GM18520 (cell line): ENCODE measurements around the gene CLEC3B.
"Not testable (repeated sequence)": the region's sequence is repeated elsewhere in the genome, so short reads cannot be mapped to it uniquely, and the experiment has no call there.

Source experiments
- ATAC-seq: cut with Tn5 transposase; IDR thresholded peaks from one replicate; pipeline ENCODE4 v1.9.1; 2021; ENCODE audit not compliant: unreplicated experiment

The CLEC3B gene, protein sequence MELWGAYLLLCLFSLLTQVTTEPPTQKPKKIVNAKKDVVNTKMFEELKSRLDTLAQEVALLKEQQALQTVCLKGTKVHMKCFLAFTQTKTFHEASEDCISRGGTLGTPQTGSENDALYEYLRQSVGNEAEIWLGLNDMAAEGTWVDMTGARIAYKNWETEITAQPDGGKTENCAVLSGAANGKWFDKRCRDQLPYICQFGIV

DNA sequence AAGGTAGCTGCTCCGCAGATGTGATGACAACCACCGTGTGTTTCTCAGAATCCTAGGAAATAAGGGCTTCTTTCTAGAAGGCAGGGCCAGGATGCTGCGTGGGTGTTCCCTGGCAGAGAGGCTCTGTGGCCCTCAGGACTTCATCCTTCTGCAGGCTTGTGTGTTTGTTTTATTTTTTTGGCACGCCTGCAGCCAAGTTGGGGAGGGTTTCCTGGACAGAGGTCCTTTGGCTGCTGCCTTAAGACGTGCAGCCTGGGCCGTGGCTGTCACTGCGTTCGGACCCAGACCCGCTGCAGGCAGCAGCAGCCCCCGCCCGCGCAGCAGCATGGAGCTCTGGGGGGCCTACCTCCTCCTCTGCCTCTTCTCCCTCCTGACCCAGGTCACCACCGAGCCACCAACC lies at the start of gene CLEC3B:
Gene CLEC3B, plus strand, starts transcription at position 266 of the 400 bp plus-strand sequence. Its CDS starts 60 bp downstream, at position 326.
- no peak for ATAC-seq

DNA sequence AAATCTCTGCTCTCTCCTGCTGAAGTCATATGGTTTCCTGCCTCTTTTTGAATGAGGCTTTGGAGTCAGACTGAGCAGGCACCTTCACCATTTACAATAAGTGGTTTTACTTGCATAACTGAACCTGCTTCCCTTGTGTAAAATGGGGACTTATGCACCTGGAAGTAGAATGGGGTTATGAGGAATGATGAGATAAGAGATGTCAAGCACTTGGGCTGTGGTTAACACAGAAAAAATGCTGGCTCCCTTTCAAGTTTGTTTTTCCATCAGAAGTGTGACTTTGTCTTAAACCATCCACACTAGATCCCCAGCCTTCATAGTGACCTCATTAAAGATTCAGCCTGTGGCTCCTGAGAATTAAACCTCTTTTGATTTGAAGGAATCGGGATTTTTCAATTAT lies 44.9 kb upstream of the CLEC3B start:
- ATAC-seq = no peak

DNA sequence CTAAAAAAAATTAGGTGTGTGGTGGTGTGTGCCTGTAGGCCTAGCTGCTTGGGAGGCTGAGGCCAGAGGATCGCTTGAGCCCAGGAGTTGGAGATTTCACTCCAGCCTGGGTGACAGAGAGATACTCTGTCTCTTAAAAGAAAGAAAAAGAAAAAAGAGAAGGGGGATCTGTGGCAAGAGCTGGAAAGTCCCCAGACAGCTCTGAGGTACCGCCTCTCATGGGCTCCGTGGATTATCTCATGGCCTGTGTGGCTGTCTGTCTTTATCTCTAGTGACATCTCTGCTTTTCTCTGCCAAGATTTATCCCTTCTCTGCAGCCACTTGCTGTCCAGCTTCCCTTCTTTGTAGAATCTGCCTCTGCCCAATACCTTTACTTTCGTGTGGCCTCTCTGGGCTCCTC lies 44.4 kb upstream of the CLEC3B start:
- ATAC-seq = no peak

DNA sequence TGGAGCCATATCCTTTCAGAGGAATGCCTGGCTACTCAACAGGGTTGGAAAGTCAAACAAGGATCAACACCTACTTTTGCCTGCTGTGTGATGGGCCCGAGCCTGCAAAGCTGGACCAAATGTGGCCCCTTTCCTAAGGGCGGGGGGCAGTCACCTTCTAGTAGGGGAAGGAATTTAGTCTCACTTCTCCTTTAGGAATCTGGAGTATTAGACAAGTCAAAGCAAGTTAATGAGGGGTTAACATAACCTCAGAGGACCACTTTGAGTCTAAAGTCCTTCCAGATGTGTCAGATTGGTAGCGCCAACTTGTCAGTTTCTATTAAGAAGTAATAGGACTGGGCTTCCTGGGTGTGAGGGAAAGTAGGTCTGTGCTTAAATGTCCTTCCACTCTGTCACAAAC lies 43.3 kb upstream of the CLEC3B start:
- ATAC-seq = no peak

DNA sequence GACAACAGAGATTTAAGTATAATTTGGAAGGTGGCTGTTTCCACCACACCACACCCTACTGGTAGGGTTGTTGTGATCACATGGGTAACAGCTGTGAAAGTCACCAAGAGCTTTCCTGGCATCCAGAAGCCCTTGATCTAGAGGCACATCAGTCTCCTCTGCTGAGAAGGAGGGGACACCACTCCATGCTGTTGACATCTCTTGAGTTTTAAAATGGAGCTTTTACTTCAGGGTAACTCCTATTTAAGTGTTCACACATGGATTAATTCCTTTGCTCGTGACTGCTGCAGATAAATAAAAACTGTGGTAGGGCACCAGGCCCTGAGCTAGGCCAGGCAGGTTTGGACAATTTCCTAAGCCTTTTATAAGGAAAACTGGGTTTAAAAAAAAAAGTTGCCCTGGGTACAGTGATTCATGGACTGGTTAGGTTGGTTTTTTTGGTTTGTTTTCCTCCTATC lies 42.6 kb upstream of the CLEC3B start:
- no peak for ATAC-seq

DNA sequence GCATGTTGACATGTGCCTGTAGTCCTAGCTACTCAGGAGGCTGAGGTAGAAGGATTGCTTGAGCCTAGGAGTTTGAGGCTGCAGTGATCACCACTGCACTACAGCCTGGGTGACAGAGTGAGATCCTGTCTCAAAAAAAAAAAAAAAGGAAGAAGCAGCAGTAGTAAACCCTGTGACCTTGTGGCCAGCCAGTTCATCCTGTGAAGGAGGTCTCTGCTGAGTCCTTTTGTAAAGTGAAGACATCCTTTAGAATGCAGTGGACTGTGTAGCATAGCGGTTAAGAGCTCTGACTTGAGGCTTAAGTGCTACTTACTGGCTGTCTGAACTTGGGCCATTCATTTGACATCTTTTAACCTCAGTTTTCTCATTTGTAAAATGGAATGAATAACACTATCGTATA lies 41.8 kb upstream of the CLEC3B start:
- ATAC-seq = peak; percentile 42

DNA sequence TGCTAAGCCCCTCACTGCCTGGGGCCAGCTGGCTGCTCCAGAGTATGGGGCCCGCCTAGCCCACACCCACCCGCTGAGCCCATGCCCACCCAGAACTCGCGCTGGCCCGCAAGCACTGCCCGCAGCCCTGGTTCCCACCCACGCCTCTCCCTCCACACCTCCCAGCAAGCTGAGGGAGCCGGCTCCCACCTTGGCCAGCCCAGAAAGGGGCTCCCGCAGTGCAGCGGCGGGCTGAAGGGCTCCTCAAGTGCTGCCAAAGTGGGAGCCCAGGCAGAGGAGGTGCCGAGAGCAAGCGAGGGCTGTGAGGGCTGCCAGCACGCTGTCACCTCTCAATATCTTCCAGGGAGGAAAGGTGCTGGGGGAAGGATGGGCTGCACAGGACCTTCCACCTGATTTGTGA lies 39.8 kb upstream of the CLEC3B start:
- ATAC-seq = not testable (repeated sequence)

DNA sequence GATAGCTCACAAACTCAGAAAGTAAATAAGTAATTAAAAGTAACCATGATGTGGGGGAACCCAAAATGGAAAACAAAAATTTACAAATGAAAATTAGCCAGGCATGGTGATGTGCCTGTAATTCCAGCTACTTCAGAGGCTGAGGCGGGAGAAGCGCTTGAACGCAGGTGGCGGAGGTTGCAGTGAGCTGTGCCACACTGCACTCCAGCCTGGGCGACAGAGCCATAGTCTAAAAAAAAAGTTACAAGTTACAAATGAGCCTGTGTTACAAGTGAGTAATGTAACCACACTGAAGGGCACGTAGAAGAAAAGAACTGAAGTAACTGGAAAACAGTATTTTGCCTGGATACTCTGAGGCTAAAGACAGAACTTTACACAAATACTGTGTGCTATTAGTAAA lies 38.8 kb upstream of the CLEC3B start:
- no peak for ATAC-seq

DNA sequence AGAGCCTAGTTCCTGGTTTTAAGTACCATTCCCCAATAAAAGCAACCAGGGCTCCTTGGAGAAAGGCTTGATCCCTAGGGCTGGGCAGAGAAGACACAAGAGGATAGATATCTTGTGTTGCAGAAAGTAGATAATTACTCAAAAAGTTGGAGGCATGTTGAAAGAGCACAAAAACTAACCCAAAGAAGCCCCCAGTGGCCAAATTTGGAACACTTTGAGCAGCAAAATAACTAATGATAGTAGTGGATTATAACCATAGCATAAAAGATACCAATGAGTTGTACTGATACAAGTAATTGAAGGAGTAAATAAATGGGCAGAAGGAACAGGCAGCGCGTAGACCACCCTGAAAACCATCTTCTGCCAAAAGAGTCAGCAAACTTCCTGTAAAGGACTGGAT lies 38.0 kb upstream of the CLEC3B start:
- no peak for ATAC-seq

DNA sequence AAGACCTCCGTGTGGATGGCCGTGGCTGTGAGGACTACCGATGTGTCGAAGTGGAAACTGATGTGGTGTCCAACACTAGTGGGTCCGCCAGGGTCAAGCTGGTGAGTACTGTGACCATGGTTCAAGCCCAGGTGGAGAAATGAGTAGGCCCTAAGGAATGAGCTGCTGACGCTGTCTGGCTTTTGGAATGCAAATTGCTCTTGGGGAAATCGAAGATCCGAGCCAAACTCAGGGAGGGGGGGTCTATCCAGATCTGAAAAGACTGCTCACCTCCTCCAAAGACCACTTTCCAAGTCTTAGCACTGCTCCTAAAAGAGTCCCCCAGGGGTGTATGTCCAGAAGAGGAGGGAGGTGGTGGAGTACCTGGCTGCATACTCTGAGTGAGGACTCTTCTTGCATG lies 37.0 kb upstream of the CLEC3B start:
- ATAC-seq = no peak

DNA sequence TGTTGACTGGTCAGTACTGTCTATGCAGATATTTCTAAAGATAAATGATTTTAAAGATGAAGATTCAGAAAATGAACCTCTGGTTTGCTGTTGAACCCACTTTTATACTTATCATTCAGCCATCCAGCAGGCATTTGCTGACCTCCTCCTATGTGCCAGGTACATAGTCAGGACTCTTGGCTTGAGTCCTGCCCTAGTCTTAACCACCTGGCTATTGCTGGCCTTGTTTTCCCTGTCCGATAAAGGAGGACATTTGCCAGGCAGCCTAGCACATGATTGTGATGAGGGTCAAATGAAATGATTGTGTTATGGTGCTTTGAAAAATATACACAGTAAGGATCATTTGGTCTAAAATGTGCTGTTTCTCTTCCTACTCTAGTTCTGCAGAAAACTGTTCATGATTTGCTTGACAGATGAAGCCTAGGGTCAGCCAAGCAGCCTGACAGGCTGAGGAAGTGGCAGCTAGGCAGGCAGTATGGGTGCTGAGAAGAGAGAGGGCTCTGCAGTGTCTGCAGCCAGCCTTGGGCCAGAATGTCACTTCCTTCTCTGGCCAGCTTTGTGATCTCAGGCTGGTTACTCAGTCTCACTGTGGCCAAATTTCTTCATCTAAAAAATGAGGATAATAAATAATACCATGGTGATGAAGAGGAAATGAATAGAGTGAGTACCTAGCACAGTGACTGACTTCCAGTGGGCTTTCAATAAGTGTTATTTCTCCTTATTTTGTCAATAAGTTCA lies 36.3 kb upstream of the CLEC3B start:
- ATAC-seq = no peak

DNA sequence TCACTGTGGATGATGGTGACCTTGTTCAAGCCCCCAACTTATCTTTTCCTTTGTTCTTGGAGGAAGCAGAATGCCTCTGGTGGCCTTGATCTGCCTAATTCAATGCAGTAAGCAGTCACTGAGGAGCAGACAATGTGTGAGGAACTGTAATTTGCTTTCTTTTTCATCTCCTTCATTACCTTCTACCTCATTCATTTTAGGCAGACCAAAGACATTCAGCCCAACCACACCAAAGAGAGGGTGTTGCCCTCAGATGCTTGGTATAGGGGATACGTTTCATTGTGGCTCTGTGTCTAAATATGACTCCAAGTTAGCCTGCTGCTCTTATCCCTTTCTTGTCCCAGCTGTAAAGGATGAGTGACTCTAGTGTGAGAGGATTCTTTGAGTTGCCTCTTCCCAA lies 34.8 kb upstream of the CLEC3B start:
- ATAC-seq = no peak

DNA sequence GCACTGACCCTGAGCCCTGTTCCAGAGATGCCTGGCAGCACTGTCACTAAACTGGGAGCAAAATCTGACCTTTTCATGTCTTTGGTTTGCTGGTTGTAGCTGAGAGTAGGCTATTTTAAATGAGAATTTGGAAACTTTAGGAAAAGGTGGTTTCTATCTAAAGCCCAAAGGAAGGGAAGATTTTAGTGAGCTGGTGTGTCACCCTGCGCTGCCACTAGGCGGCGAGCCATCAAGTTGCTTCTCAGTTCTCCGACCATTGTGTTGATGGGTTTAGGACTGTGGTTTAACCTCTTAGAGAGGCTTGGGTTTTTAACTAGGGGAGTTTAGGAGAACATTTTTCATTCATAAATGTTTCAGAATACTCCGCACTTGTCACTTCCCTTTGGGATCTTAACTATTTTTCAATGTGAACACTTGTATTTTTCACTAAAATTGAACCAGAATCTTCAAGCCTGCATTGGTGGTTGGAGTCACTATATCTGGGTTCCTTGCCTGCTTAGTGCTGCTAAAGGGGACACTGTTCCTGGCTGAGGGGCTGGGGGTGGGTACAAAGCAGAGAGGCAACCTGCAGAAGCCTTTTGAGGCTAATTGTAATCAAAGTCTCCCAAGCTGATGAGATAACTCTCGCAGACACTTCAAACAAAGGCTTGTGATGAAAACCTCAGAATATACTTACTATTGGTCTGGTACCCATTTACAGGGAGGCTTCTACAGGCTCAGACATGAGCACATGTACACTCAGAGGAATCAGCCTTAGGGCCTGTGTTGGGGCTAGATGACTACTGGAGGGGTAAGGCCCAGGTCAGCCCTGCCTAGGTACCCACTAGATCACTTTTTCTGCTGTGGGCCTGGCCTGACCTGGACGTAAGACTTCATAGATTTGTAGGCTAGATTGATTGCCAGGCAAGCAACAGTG lies 33.3 kb upstream of the CLEC3B start:
- no peak for ATAC-seq

DNA sequence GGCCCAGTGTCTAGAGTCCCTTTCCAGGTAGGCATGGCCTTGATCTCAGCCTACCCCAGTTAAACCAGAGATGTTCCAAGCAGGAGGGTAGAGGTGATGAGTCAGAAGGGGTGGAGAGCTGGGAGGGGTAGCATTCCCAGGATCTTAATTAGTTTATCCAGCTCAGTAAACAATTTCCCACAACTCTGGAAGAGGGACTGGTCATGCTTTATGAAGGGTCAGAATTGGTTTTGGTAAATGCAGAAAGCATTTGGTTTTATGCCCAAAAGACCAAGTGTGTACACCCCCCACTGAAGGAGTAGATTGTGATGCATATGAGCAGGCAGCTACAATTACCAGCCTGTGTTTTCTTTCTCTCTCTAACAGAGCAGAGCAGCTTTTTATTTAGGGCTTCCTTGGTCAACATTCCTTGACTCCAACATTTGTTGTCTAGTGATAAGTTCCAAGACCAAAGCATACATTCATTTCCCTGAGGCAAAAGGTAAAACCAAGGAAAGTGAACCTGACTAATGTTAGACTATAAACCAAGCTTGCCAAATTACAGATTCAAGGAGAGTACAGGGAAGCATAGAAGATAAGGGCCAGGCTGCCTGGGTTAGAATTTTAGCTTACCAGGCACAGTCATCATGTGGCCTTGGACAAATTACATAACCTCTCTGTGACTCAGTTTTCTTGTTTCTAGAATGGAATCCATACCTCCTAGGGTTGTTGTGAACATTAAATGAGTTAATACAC lies 32.5 kb upstream of the CLEC3B start:
- ATAC-seq = no peak

DNA sequence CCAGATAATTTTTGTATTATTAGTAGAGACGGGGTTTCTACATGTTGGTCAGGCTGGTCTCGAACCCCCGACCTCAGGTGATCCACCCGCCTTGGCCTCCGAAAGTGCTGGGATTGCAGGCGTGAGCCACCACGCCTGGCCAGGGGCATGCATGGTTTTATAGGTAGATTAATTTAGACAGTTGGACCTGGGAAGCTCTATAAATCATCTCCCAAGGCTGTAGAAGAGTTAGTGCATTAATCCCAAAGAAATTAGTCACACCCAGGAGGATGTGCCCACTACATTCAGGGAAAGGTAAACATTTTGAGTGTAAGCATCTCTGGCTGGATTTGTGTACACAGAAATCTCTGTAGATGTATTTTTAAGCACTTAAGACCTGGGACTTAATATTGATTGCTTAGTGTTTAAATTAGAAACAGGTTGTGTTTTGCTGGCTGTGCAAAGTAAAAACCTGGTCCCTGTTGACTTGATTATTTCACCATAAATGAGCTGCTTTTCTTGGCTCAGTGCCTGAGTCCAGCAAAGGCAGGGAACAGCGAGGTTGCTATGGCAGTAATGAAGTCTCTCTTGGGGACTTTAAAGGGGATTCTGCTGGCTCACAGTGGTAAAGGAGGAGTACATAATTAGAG lies 30.8 kb upstream of the CLEC3B start:
- ATAC-seq = no peak

DNA sequence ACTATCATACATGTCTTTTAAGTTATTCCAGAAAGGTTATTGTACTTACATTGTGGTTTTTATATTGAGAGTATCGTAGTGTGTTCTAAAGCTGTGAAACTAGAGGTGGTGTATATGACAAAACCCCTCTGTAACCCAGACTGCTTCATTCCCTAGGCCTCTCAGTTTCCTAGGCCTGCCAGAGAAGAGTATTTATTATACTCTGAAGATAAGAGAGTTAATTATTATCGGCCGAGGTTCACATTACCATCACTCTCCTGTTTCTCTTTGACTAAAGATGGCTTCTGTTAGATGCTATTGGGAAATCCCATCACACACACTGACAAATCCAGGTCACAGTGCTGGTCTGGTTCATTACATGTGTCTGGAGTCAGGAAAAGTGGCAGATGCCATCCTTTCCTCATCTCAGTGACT lies 29.5 kb upstream of the CLEC3B start:
- ATAC-seq = no peak

DNA sequence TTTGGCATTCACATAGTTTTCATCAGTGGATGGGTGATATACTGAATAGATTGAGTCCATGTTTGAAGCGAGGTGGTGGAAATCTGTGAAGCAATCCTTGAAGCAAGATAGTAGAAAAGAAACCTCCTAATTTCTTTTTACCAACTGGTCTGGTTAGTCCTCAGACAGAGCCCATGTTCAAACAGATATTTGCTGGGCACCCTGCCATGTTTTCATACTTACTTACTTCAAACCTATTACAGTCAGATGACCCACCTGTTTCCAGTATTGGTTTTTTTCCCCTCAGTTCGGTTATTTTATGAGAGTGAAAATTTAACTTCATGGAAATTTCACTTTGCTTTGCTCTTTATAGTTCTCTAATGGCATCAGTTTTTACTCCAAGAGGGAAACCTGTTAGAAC lies 26.3 kb upstream of the CLEC3B start:
- no peak for ATAC-seq

DNA sequence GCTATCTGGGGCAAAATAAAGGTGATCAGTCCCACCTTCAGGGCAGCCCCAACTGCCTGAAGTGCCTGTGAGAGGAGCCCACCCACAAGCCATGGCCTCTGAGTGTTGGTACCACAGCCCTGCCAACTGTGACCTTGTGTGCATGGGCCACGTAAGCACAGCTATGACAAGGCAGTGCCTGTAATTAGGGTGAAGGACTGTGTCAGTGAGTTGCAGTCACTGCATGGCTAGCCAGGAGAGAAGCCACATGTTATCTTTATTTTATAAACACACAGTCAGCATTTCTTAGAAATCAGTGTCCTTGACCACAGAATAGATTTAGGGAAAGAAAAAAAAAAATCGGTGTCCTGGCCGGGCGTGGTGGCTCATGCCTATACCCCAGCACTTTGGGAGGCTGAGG lies 25.3 kb upstream of the CLEC3B start:
- ATAC-seq = no peak

DNA sequence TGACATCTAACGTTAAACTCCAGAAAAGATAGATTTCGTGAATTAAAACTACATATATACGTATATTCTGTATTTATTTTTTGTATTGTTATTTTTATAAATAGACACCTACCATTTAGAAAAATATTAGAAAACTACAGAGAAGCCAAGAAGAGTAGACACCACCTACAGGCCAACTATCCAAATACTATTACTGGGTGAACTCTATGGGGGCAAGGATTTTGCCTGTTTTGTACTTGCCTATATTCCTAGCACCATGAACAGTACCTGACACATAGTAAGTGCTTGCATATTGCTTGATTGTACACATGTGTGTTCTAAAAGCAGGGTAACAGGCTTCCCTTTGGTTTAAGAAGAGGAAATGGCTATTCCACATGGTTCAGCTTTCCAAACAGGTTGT lies 24.4 kb upstream of the CLEC3B start:
- ATAC-seq = no peak

DNA sequence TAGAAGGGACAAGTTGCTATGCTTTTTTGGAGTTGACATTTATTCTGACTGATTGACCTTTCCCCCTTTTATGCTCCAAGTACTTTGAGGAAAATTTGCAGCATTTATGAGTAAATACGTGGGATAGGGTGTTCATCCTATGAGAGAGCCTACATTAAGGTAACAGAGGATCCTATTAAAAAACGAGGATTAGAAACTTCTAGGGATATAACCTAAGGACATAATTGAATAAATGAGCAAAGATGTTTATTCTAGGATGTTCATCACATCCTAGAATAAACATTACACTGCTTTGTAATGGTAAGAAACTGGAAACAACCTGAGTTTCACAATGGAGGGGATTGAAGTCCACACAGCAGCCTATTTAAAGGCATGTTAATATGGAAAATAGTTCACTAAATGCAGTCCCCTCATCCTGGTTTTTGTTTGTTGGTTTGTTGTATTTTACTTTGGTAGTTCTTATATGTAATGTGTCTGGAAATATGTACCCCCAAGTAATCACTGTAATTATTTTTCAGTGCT lies 23.9 kb upstream of the CLEC3B start:
- no peak for ATAC-seq
